GM18858 (cell line): Measurements from ENCODE around the gene ACVR1.
"Not testable (repeated sequence)": the region's sequence is repeated elsewhere in the genome, so short reads cannot be mapped to it uniquely, and the experiment has no call there.

ENCODE experiments used
- ATAC-seq: cut with Tn5 transposase; IDR thresholded peaks from one replicate; pipeline ENCODE4 v1.9.1; 2021; ENCODE audit not compliant: unreplicated experiment

ACVR1 gene

DNA sequence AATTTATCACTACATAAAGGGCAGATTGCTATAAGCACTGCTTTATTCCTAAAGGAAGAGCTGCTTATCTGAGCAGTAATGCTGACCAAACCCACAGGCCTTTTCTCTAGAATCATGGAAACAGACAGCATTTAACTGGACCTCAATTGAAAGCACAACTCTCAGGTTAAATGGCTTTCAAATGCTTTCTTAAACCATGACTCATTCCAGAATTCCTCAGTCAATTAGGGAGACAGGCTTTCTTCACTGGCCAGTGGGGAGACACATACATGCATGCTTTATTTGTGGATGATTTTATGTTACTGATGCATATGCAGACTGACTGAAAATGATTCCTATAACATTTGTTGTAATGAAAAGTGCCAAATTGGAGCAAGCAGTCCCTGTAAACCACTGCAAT, 114.6 kb downstream of the ACVR1 start:
- no peak for ATAC-seq

GRCh38 chr2:157760949-157761348, 115.2 kb downstream of the ACVR1 start:
- no peak for ATAC-seq

- ATAC-seq = no peak
Observed at GRCh38 chr2:157759855-157760254, 116.3 kb downstream of the ACVR1 start.

DNA sequence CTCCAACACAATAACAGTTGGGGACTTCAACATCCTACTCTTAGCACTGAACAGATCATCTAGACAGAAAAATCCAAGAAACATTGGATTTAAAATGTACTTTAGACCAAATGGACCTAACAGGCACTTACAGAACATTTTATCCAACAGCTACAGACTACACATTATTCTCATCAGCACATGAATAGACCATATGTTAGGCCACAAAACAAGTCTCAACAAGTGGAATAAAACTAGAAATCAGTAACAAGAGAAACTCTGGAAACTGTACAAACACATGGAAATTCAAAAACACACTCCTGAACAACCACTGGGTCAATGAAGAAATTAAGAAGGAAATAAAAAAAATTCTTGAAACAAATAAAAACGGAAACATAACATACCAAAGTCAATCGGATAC, 117.5 kb downstream of the ACVR1 start:
- no peak for ATAC-seq

DNA sequence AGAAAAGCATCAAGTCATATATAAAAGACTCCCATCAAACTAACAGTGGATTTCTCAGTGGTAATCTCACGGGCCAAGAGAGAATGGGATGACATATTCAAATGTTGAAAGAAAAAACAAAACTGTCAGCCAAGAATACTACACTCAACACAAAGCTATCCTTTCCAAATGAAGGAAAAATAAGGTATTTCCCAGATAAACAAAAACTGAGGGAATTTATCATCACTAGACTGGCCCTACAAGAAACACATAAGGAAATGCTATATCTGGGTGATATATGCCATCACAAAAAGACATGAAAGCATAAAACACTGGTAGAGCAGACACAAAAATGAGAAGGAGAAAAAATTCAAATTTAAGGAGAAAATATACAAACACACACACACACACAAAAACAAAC, 118.6 kb downstream of the ACVR1 start:
- ATAC-seq = no peak

GRCh38 chr2:157756447-157756846, 119.7 kb downstream of the ACVR1 start:
- not testable (repeated sequence) for ATAC-seq

- ATAC-seq = peak; percentile 60
Observed at GRCh38 chr2:157751462-157752058, 124.6 kb downstream of the ACVR1 start.

DNA sequence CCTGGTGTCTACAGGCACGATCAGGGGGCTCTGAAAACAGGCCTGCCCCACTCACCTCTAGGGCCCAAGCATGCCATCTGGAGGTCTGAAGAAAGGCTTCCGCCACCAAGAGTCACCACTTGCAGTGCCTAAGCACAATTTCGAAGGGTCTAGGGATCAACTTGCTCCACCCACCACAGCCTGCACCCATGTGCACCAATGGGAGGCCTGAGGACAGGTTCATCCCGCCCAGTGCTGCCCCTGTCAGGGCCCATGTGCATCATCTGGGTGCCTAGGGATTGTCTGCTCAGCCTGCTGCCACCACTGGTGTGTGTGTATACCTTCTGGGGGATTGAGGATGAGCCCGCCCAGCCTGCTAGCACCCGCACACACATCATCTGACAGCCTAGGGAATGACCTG, 126.4 kb downstream of the ACVR1 start:
- ATAC-seq = no peak

DNA sequence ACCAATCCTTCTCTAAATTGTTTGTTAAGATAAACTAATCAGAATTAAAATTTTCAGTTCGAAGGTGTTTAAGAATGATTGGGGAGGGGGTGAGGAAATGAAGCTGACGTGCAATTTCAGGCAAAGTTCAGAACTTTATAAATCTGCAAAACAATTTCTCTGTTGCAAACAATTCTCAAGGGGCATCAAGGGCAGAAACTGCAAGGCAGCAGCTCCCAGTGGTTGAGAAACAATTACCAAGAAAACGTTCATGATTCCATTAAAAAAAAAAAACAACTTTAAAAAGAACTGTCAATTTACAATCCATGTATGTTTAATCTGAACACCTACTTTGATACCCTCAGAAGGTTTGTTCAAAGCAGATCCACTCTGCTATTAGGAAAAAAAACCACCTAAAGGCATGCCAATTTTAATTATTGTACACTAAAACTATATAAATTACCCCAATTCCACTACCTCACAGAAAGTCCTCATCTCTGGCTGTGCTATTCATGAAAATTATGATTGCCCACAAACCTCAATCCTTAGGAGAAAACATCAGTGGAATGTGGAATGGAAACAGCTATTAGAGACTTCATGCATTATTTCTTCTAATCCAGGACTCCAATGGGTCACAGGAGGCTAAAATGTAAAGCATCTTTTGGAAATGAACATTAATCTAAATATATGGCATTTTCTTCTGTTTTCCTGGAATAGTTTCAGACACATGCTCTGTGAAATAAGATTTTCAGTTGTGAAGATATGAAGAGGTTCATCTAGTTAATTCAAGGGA, 127.6 kb downstream of the ACVR1 start:
- no peak for ATAC-seq

- ATAC-seq = peak; percentile 38
Observed at GRCh38 chr2:157747695-157748370, 128.3 kb downstream of the ACVR1 start.

- ATAC-seq = no peak
Observed at GRCh38 chr2:157747280-157747679, 128.8 kb downstream of the ACVR1 start.

DNA sequence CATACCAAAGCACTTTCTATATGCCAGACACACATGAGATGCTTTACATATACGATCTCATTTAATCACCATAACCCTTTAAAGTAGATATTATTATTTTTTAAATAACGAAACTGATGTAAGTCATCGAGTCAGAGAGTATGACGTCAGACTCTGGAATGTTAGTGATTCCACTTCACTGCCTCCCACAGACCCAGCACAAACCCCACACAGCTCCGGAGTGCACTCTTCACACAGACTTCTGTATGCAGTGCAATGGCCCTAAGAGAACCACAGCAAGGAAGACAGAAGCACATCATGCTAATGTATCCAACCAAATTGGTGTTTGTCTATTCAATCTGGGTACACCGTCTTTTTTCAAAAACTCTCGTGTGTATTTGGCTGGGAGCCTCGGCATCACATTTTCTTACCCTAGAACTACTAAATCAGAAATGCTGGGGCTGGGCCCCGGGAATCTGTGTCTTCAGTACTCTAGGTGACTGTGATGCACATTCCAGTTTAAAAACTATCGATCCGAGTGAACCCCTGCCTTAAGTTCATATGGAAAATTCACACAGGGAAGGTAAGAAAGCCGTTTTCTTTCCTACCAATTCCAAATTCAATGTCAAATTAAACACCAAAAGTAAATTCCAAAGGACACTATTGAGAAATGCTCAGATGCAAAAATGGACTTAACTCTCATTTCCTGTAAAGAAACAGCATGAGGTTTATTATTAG, 129.7 kb downstream of the ACVR1 start:
- ATAC-seq = no peak

GRCh38 chr2:157744571-157745076, 131.5 kb downstream of the ACVR1 start:
- no peak for ATAC-seq

DNA sequence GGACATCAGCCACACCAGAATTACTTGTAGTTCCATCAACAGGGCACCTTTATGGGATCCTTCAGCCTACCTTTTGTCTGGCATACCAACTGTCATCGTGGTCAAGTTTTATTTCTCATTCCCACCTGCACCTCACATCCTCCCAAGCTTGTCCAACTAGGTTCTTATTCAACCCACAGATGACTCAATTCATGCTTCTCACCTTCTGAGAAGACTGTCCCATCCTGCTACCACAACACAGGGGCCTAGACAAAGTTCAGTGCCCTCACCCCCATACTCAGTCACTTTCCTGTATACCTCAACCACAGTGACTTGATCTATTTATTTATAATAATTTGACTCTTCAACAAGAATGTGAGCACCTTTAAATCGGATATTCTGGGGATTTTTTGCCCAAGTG, 133.1 kb downstream of the ACVR1 start:
- peak; percentile 81 for ATAC-seq

DNA sequence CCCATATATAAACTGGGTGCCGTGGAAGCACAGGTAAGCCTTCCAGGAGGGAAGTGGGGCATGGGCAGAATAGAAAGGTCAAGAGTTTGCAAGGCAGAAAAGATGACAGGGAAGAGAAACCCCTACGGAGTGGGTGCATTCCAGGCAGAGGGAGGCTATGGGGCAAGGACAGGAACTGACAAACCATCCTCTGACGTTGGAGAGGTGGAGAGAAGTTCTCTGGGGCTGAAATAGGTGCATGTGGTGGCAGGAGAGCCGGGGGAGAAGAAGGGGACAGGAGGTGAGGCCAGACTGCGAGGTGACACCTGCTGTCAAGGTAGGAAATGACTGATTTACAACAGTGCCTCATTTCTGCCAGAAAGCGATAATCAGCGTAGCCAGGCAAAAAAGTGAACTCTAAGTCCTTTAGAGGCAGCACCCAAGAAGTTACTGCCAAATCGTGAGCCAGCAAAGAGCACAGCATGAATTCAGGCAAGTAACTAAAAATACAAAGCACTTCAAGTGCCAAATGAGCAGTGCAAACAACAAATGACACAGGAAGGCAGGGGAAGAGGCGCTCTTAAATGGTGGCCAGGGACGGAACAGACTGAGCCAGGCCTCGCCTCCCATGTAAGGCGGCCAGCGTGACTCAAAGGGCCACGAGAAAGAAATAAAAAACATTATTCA, 134.2 kb downstream of the ACVR1 start:
- no peak for ATAC-seq

GRCh38 chr2:157737656-157738055, 138.5 kb downstream of the ACVR1 start:
- ATAC-seq = no peak

DNA sequence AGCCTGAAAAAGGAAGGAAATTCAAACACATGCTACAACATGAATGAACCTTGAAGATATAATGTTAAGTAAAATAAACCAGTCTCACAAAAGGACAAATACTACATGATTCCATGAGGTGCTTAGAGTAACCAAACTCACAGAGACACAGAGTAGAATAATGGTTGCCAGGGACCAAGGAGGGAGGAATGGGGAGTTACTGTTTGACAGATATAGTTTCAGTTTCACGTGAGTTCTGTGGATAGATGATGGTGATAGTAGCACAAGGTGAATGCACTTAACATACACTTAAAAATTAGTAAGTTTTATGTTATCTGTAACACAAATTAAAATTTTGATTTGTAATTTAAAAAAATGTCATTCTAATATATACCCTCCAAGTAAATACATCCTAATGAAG, 140.6 kb downstream of the ACVR1 start:
- ATAC-seq = peak; percentile 60

DNA sequence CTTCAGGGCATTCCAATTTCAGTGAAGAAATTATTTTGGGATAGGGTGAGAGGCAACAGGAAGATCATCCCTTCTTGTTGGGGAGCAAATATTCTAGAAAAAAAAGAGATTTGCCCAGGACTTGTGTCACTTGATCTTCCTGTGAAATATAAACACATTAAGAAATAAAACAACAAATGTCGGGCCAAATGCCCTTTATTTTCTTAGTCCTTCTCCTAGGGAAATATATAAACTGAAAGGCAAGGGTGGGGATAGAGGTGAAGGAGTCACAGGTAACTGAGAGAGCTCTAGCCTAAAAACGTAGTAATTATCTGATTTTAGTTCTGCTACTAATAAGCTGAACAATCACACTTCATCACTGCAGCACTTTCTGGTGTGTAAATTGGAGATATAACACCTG, 142.9 kb downstream of the ACVR1 start:
- ATAC-seq = no peak

GRCh38 chr2:157732596-157732995, 143.5 kb downstream of the ACVR1 start:
- no peak for ATAC-seq

GRCh38 chr2:157727693-157728092, 148.4 kb downstream of the ACVR1 start:
- ATAC-seq = no peak

- no peak for ATAC-seq
Observed at GRCh38 chr2:157726946-157727345, 149.2 kb downstream of the ACVR1 start.
